ENCODE data around the gene RNPS1. TPM values are rescaled to one million over a fixed set of nuclear protein-coding genes. Genes with fewer than 3 reads are reported as not detected.

RNPS1 gene
- total and polyA plus RNA-seq, 2 of the 4 experiments (the other 2 are of a cell fraction), result 57.5 to 192 TPM

DNA sequence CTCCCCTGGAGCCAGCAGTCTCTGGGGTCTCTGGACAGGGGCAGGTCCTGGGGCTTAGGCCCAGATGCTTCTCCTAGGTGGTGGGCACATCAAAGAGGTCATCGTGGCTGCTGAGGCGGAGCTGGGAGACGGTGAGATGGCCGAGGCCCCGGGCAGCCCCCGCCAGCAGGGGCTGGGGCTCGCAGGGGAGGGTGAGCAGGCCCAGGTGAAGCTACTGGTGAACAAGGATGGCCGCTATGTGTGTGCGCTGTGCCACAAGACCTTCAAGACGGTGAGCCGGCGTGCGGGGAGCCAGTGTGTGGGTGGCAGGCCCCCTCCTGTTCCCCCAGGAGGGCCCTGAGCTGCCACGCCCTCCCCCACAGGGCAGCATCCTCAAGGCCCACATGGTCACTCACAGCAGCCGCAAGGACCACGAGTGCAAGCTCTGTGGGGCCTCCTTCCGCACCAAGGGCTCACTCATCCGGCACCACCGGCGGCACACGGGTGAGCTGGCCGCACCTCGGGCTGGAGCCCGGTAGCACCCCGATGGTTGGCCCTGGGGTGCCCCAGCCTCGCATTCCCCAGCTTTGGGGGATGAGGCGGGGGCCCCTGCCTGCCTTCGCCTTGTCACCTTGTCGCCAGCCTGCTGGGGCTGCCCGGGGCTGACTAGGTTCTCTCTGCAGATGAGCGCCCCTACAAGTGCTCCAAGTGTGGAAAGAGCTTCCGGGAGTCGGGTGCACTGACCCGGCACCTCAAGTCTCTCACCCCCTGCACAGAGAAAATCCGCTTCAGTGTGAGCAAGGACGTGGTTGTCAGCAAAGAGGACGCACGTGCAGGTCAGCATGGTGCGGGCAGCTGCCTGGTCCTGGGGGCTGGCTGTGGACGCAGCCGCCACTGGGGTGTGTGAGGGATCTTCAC lies 35.6 kb downstream of the RNPS1 start:
- Histone ChIP-seq H3K23ac (ENCODE audit: low read depth, low read length) (no peak overlapping the region), H3K4ac (ENCODE audit: low read depth, low read length) (no peak overlapping the region), H3K14ac (replicated peaks; ENCODE audit: low read depth, low read length) (no peak overlapping the region), H3K4me1 (ENCODE audit: control insufficient read depth, insufficient read depth, low read length) (peaks cover 5% of the 10 kb centered on the region; the same call in 1 of the 2 replicates), H2BK5ac (ENCODE audit: low read depth, low read length, poor library complexity, severe bottlenecking) (no peak overlapping the region), H3K4me3 (ENCODE audit: insufficient read depth, low read depth, low read length) (no peak overlapping the region), H2AK5ac (ENCODE audit: low read depth, low read length) (no peak overlapping the region), H3K27me3 (ENCODE audit: control insufficient read depth, insufficient read depth, low read length) (peaks cover 6% of the 10 kb centered on the region), H3K18ac (ENCODE audit: low read depth, low read length) (no peak overlapping the region), H3K9me3 (ENCODE audit: control insufficient read depth, insufficient read depth, low read length) (no peaks in the 10 kb centered on the region), H4K20me1 (ENCODE audit: insufficient read depth, low read length) (peaks cover 24% of the 10 kb centered on the region), H2BK15ac (ENCODE audit: low read depth, low read length) (no peak overlapping the region), H3K9ac (ENCODE audit: low read depth, low read length) (no peak overlapping the region), H4K8ac (ENCODE audit: low read depth in 2 of 2, low read length in 2 of 2) (no peak overlapping the region), H3K36me3 (ENCODE audit: control insufficient read depth, insufficient read depth, low read length) (peaks cover 60% of the 10 kb centered on the region), H3K79me1 (ENCODE audit: low read depth in 1 of 2, low read length in 2 of 2) (peaks cover 0 to 15% of the 10 kb centered on the region in 2 experiments; a peak in 3 of 4 replicates), H2AK9ac (replicated peaks; ENCODE audit: low read depth, low read length, poor library complexity) (no peak overlapping the region), H3K9me1 (ENCODE audit: insufficient read depth, low read length) (no peaks in the 10 kb centered on the region), H3K27ac (ENCODE audit: insufficient read depth, low read length) (no peak overlapping the region), H2BK20ac (ENCODE audit: low read depth, low read length) (no peak overlapping the region), H2AFZ (replicated peaks; ENCODE audit: low read length, poor library complexity) (no peak overlapping the region), H2BK120ac (ENCODE audit: low read depth, low read length) (no peak overlapping the region), H3K4me2 (ENCODE audit: low read depth, low read length) (no peak overlapping the region), H4K91ac (ENCODE audit: insufficient read depth, low read depth, low read length) (no peak overlapping the region), H3K56ac (ENCODE audit: extremely low read depth, insufficient read depth, low read length) (no peak overlapping the region), H4K5ac (ENCODE audit: low read depth, low read length) (no peak overlapping the region)
- TF ChIP-seq, protein P1, sequence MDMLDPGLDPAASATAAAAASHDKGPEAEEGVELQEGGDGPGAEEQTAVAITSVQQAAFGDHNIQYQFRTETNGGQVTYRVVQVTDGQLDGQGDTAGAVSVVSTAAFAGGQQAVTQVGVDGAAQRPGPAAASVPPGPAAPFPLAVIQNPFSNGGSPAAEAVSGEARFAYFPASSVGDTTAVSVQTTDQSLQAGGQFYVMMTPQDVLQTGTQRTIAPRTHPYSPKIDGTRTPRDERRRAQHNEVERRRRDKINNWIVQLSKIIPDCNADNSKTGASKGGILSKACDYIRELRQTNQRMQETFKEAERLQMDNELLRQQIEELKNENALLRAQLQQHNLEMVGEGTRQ (IDR thresholded peaks at IDR 0.05; ENCODE audit: low read depth, low read length), result no peak
- TF ChIP-seq POLR2A (IDR thresholded peaks at IDR 0.05; ENCODE audit: low read depth, low read length), result no peak
- no peak for TF ChIP-seq BHLHE40 (IDR thresholded peaks at IDR 0.05; ENCODE audit: low read depth, low read length)
- no peak for TF ChIP-seq CEBPB (IDR thresholded peaks at IDR 0.05; ENCODE audit: low read depth, low read length)
- TF ChIP-seq CHD1 (IDR thresholded peaks at IDR 0.05; ENCODE audit: low read depth, low read length), result no peak
- in situ Hi-C loops (cut with MboI; ENCODE audit: low sequenced_read_pairs) (no loop called here), intact Hi-C loops (cut with micrococcal nuclease) (no loop called here), dilution Hi-C loops (cut with HindIII; ENCODE audit: low sequenced_read_pairs, unreplicated experiment) (no loop called here)
- WGBS, 2 experiments (ENCODE audit: extremely low coverage in 2 of 2, insufficient read length in 1 of 2), result 98% methylated on average over 20 of the region's 41 CpGs; no CpG with 5 or more reads in 1 of the 2 experiments
- no TSS peak for BruUV-seq (replicated peaks)
- POLR2A ChIA-PET (ENCODE audit: unreplicated experiment), result interaction anchor here (0.5 kb wide), 1 partner anchor 243 kb away, joined by 6 read pairs; the partner anchor contains the start of gene TBC1D24
- ATAC-seq (ENCODE audit: low read depth), result no peak
- CTCF ChIA-PET, result interaction anchor here (0.6 kb wide), 1 partner anchor 185 kb away, joined by 4 read pairs; no protein-coding TSS in a partner anchor
- DNase-seq, result no peak

All from IMR-90 (cell line).